WTC11 (cell line): ENCODE results near the gene COL13A1.

Source experiments
- ZNF317 ChIP-seq: sonication (generic); formaldehyde crosslinking; IDR thresholded peaks from 2 replicates; pipeline ENCODE4 v1.8.1; 2023; ENCODE audit warnings: low read depth, mild to moderate bottlenecking, moderate library complexity, missing genetic modification reagents, borderline replicate concordance
- TF ChIP-seq, protein P1 (sequence below): fragments of 200-600 bp; IDR thresholded peaks from 2 replicates; pipeline ENCODE4 v1.8.0; 2022; ENCODE audit warnings: antibody characterized with exemption

DNA sequence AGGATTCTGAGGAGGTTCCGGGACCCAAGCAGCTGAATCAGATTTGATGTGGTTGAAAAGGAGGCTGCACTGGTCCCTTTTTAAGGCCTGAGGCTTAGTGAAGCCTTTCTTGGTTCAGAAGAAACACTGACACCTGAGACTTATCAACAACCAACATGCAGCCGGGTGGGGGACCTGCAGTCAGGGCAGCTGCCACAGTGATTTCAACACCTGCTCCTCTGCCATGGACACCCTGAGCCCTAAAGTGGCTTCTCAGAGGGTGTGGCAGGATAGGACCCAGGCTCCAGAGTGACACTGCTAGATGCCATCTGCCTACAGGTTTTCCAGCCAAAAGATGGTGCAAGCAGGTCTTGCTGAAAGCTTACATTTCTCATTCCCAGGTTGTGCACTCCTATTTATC is 99.3 kb downstream of the COL13A1 start:
- TF ChIP-seq, protein P1, sequence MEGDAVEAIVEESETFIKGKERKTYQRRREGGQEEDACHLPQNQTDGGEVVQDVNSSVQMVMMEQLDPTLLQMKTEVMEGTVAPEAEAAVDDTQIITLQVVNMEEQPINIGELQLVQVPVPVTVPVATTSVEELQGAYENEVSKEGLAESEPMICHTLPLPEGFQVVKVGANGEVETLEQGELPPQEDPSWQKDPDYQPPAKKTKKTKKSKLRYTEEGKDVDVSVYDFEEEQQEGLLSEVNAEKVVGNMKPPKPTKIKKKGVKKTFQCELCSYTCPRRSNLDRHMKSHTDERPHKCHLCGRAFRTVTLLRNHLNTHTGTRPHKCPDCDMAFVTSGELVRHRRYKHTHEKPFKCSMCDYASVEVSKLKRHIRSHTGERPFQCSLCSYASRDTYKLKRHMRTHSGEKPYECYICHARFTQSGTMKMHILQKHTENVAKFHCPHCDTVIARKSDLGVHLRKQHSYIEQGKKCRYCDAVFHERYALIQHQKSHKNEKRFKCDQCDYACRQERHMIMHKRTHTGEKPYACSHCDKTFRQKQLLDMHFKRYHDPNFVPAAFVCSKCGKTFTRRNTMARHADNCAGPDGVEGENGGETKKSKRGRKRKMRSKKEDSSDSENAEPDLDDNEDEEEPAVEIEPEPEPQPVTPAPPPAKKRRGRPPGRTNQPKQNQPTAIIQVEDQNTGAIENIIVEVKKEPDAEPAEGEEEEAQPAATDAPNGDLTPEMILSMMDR: no peak
- no peak for TF ChIP-seq ZNF317
